ENCODE measurements around the gene SLC16A12.

SLC16A12 gene

GRCh38 chr10:89505640-89506275 lies 29.6 kb downstream of the SLC16A12 start:
- DNase-seq (ENCODE audit: low spot score), result no peak

GRCh38 chr10:89504691-89505090 lies 30.7 kb downstream of the SLC16A12 start:
- DNase-seq (ENCODE audit: low spot score), result no peak

GRCh38 chr10:89503652-89504370 lies 31.6 kb downstream of the SLC16A12 start:
- DNase-seq (ENCODE audit: low spot score), result no peak

- DNase-seq (ENCODE audit: low spot score), result no peak
Measured at GRCh38 chr10:89503151-89503550, 32.2 kb downstream of the SLC16A12 start.

GRCh38 chr10:89502549-89502948 lies 32.8 kb downstream of the SLC16A12 start:
- DNase-seq (ENCODE audit: low spot score), result no peak

- no peak for DNase-seq (ENCODE audit: low spot score)
Measured at GRCh38 chr10:89494575-89494974, 40.8 kb downstream of the SLC16A12 start.

GRCh38 chr10:89494068-89494467 lies 41.3 kb downstream of the SLC16A12 start:
- no peak for DNase-seq (ENCODE audit: low spot score)

- no peak for DNase-seq (ENCODE audit: low spot score)
Measured at GRCh38 chr10:89491932-89492331, 43.5 kb downstream of the SLC16A12 start.

GRCh38 chr10:89490596-89491335 lies 44.6 kb downstream of the SLC16A12 start:
- DNase-seq (ENCODE audit: low spot score), result no peak

- no peak for DNase-seq (ENCODE audit: low spot score)
Measured at GRCh38 chr10:89482256-89482655, 53.1 kb downstream of the SLC16A12 start.

GRCh38 chr10:89481662-89482061 lies 53.7 kb downstream of the SLC16A12 start:
- no peak for DNase-seq (ENCODE audit: low spot score)

GRCh38 chr10:89479771-89480446 lies 55.5 kb downstream of the SLC16A12 start:
- DNase-seq (ENCODE audit: low spot score), result no peak

GRCh38 chr10:89478739-89479654 lies 56.4 kb downstream of the SLC16A12 start:
- DNase-seq (ENCODE audit: low spot score), result no peak

GRCh38 chr10:89478085-89478738 lies 57.2 kb downstream of the SLC16A12 start:
- DNase-seq (ENCODE audit: low spot score), result no peak

GRCh38 chr10:89476150-89476549 lies 59.2 kb downstream of the SLC16A12 start:
- DNase-seq (ENCODE audit: low spot score), result no peak

- no peak for DNase-seq (ENCODE audit: low spot score)
Measured at GRCh38 chr10:89475591-89475998, 59.8 kb downstream of the SLC16A12 start.

- DNase-seq (ENCODE audit: low spot score), result no peak
Measured at GRCh38 chr10:89475125-89475524, 60.3 kb downstream of the SLC16A12 start.

- DNase-seq (ENCODE audit: low spot score), result no peak
Measured at GRCh38 chr10:89474452-89474851, 60.9 kb downstream of the SLC16A12 start.

GRCh38 chr10:89471110-89471809 lies 64.1 kb downstream of the SLC16A12 start:
- DNase-seq (ENCODE audit: low spot score), result no peak

GRCh38 chr10:89470628-89471027 lies 64.8 kb downstream of the SLC16A12 start:
- no peak for DNase-seq (ENCODE audit: low spot score)

All from kidney capillary endothelial cell (primary cell).